GM21367 (cell line): ENCODE results near the gene PDLIM7.

ENCODE experiments used
- ATAC-seq: cut with Tn5 transposase; IDR thresholded peaks from one replicate; pipeline ENCODE4 v1.9.1; 2021; ENCODE audit not compliant: unreplicated experiment

PDLIM7 gene

GRCh38 chr5:177507596-177508220 is 10.3 kb upstream of the PDLIM7 start:
- no peak for ATAC-seq

GRCh38 chr5:177507165-177507564 is 9.8 kb upstream of the PDLIM7 start:
- no peak for ATAC-seq

GRCh38 chr5:177505075-177505474 is 7.7 kb upstream of the PDLIM7 start:
- ATAC-seq: no peak

DNA sequence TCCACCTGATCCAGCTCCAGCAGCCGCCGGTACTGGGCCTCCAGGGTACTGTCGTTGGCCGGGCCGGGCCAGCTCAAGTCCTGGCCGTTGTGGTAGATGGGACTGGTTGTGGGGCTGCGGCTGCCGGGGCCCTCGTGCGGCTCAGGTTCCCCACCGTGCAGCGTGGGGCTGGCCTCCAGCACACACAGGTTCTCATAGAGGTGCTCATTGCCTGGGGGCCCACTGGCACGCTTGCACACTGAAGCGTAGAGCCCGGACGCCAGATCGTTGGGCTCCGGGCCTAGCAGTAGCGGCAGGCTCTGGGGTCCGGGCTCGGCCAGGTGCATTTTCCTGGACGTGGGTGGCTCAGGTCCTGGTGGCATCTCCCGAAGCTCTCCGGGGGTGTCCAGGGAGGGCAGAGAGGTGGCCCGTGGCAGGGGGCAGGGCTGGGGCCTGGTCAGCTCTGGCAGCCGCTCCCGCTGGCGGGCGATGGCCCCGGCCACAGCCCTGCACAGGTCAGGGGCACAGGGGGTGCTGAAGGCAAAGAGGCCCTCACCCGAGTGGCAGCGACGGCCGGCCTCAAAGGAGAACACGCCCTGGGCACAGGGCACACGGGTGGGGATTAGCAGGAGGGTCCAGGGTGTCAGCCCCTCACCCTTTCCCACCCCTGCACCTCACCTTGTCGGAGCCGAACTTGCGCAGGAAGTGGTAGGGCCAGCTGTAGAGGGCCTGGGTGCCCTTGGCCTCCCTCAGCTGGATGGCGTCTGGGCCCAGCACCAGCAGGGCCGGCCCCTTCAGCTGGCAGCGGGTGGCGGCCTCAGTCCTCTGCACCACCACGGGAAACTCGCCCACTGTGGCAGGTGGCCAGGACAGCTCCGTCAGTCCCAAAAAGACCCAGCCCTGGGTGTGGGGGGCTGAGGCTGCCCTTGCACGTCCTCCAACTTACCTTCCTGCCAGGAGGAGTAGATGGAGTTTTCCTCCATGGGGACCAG is 7.0 kb upstream of the PDLIM7 start:
- ATAC-seq: no peak

GRCh38 chr5:177503351-177504085 is 6.1 kb upstream of the PDLIM7 start:
- ATAC-seq: no peak

DNA sequence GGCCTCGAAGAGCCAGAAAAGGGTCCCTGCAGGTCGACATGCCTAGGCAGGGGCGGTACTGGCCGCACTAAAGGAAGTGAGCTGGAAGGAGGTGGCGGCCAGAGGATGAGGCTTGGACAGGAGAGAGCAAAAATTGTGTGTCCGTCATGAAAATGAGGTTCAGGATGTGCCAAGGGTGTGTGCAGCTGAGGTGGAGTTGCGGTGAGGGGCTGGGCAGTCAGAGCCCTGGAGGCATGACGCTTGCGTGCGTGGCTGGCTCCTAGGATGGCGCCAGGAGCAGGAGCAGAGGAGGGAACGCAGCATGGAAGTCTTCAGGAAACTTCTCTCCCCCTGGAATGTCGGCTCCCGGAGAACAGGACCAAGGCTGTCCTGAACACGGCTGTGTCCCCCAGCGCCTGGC is 5.5 kb upstream of the PDLIM7 start:
- no peak for ATAC-seq

DNA sequence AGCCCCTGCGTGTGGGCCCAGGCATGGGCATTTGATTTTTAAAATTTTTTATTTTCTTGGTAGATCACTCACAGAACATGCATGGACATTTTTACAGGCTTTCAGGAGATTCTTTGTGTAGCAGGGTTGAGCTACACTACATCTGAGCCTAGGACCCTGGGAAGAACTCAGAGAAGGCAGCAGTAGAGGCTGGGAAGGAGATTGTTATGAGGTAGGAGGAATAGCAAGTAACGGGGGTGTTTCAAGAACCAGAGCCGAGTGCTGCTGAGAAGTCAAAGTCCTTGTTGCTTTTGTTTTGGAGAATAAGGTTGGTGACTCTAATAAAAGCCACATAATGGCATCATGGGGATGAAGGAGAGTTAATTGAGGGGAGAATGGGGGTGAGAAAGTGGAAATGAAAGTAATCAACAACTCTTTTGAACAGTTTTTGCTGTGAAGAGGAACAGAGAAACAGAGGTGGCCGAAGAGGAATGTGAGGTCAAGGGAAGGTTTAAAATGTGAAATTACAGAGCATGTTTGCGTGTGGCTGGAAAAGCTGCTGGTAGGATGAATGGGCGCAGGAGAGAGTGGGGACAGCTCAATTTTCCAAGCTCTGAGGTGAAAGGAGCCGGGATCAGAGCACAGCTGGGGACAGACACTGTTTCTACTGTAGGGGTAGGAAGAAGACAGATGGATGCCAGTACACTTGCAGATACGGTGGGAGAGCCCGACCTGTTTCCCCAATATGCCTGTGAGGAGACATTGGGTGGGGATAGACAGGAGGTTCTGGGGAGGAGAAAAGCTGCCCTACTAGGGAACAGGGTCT is 4.7 kb upstream of the PDLIM7 start:
- ATAC-seq: no peak

GRCh38 chr5:177500685-177501522 is 3.5 kb upstream of the PDLIM7 start:
- no peak for ATAC-seq

DNA sequence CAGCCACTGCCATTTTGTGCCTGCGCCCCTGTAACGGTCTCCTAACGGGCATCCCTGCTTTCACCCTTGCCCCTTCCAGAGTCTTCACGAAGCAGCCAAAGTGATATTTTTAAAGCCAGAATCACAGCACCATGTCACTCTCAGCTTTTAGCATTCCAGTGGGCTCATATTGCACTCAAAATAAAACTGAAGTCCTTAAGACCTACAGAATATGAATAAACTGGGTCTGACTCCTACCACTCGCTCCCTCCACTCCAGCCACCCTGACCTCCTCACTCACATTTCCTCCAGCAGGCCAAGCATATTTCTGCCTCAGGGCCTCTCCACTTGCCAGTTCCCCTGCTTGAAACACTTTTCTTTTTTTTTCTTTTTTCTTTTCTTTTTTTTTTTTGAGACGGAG is 2.4 kb upstream of the PDLIM7 start:
- no peak for ATAC-seq

GRCh38 chr5:177498013-177498787 is 796 bp upstream of the PDLIM7 start:
- ATAC-seq: no peak

DNA sequence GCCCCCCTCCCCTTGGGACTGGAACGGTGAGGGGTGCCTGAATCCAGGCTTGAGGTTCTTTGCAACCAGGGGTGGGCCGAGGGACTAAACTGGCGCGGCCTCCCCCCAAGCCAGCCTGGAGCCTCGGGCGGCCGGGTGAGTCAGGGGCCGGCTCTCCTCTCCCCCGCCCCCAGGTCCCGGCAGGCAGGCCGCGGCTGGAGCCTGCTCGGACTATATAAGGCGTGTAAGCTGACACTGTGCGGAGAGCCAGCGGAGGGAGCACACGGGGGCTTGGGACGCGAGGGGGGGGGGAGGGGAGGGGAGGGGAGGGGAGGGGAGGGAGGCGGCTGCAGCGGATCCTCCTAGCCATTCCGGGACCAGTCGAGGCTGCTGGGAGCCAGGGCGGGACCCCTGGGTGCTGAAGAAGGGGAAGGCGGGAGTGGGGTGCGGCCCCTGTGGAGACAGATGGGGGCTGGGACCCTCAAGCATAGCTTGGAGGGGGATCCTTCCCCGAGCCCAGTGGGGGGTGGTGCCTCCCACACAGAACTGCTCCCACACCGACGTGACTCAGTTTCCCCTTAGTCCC is 595 bp downstream of the PDLIM7 start:
- no peak for ATAC-seq

- ATAC-seq: no peak
These were observed 1.2 kb downstream of the PDLIM7 start for GRCh38 chr5:177496070-177496726.

DNA sequence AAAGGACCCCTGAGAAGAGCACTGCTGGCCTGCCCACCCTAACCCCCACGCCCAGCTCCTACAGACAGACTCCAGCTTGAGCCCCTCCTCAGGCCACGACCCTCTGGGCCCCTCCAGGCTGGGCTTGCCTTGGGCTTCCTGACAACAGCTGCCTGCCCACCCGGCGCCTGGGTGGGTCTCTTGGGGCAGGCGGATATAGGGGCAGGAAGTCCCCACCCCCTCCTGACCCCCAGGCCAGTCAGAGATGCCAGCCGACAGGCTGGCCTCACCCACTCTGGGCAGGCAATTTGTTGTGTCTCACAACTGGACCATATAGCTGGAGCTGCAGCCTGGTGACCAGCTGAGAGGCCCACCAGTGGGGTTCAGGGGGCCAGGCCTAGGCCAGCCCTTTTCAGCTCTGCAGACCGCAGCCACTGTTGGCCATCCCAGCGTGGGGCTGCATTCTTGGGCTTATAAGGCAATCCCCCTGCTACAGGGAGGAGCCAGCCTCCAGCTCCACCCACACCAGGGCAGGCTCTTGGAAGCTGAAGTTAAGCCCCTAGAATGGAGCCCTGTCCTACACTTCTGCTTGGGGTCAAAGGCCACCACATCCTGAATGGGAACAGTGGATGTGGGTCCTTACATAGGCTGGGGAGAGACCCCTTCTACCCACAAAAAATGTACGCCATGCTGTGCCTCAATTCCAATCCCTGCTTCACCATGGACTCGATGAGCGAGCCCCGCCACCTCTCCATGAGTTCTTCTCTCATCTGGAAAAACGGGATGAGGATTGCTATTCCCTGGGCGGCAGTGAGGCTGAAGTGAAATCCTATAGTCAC is 2.0 kb downstream of the PDLIM7 start:
- ATAC-seq: no peak

DNA sequence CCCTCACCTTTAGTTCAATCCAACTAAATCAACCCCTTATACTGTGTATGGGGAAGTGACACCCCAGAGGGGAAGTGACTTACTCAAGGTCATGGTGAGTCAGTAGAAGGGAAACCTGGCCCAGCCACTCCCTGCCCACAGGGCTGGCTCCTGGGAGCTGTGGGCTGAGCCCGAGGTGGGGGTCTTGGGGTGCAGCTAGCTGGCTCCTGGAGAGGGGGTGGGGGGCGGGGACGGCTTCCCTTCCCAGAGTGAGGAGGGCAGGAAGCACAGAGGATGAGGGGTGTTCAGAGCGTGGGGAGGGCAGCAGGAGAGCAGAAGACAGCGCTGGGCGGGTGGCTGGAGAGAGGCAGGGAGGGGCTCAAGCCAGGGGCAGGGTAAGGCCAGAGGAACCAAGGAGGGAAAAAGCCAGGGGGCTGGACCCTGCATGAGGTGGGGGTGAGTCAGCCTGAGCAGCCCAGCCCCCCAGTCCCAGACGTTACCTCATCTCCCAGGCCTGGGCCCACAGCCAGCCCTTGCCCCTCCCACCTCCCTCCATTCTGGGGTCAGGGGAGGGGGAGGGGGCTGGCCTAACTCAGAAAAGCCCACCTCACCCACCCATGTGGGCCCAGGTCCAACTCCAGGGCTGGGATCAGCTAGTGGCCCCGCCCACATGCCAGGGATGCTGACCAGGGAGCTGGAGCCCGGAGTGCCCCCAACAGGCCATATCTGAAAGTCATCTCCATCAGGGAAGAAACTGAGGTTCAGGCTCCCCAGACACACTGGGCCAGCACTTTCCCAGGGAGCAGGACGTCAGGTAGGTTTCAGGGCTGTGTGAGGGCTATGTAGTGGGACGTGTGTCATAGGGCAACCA is 2.8 kb downstream of the PDLIM7 start:
- no peak for ATAC-seq

DNA sequence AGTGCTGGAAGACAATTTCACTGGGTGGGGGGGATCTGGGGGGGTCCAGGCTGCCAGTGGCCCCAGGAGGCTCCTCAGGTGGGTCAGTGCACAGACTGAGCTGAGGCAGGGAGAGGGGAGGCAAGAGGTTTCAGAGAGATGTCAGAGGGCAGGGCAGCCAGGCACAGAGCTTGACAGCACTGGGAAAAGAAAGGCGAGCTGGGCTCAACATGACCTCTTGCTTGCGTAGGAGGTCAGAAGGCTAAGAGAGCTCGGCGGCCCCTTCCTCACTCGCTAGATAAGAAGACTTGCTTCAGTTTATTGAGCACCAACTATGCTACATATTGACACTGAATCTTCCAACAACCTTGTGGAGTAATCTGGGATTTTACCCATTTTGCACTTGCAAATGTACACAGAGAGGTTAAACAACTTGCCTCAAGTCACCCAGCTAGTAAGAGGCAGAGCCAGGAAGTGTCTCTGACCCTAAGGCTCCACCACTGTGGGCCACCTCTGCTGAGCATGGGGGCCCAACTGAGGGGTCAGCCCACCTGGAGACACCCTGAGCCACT is 3.5 kb downstream of the PDLIM7 start:
- no peak for ATAC-seq

DNA sequence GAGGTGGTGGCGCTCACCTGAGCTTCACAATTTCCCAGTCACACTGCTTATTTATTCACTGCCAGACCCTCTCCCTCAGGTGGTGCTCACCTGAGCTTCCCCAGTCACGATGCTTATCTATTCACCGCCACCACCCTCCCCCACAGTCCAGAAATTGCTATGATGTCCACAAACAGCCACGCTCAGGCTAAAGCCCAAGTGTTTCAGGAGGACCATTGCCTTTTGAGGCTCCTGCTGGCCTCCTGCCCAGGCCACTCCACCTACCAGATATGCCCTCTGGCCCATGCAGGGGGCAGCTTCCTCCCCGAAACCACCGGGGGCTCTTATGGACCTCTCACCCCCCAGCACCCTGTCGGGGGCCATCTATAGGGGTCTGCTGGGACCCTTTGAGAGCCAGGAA is 4.6 kb downstream of the PDLIM7 start:
- no peak for ATAC-seq
